Measurements from ENCODE around the gene MCM10.
"Not testable (repeated sequence)": the region's sequence is repeated elsewhere in the genome, so short reads cannot be mapped to it uniquely, and the experiment has no call there.

Gene MCM10

GRCh38 chr10:13160934-13161856, at the start of gene MCM10:
Gene MCM10 (plus strand): TSS chr10:13161558. CDS start chr10:13164203, 2,645 bp downstream.
- DNase-seq = peak; percentile 97 to 98

- no peak for DNase-seq
Observed at GRCh38 chr10:13113544-13113943, 47.8 kb upstream of the MCM10 start.

- DNase-seq = no peak
Observed at GRCh38 chr10:13115832-13116803, 45.2 kb upstream of the MCM10 start.

- no peak for DNase-seq
Observed at GRCh38 chr10:13117841-13118783, 43.2 kb upstream of the MCM10 start.

GRCh38 chr10:13118784-13119410, 42.5 kb upstream of the MCM10 start:
- no peak for DNase-seq

- no peak for DNase-seq
Observed at GRCh38 chr10:13120786-13121499, 40.4 kb upstream of the MCM10 start.

GRCh38 chr10:13121500-13121854, 39.9 kb upstream of the MCM10 start:
- no peak for DNase-seq

- DNase-seq = no peak
Observed at GRCh38 chr10:13136651-13137050, 24.7 kb upstream of the MCM10 start.

GRCh38 chr10:13139150-13139549, 22.2 kb upstream of the MCM10 start:
- DNase-seq = no peak

- DNase-seq = no peak
Observed at GRCh38 chr10:13139676-13140075, 21.7 kb upstream of the MCM10 start.

- no peak for DNase-seq
Observed at GRCh38 chr10:13140627-13141190, 20.6 kb upstream of the MCM10 start.

- no peak for DNase-seq
Observed at GRCh38 chr10:13143766-13144165, 17.6 kb upstream of the MCM10 start.

- DNase-seq = no peak
Observed at GRCh38 chr10:13144814-13145213, 16.5 kb upstream of the MCM10 start.

- no peak for DNase-seq
Observed at GRCh38 chr10:13146379-13146778, 15.0 kb upstream of the MCM10 start.

GRCh38 chr10:13147161-13147560, 14.2 kb upstream of the MCM10 start:
- no peak for DNase-seq

GRCh38 chr10:13152296-13152695, 9.1 kb upstream of the MCM10 start:
- no peak for DNase-seq

- DNase-seq = not testable (repeated sequence)
Observed at GRCh38 chr10:13155860-13156259, 5.5 kb upstream of the MCM10 start.

GRCh38 chr10:13158401-13158800, 3.0 kb upstream of the MCM10 start:
- DNase-seq = peak; percentile 49 to 55

- DNase-seq = no peak
Observed at GRCh38 chr10:13161857-13162271, 506 bp downstream of the MCM10 start.

- no peak for DNase-seq
Observed at GRCh38 chr10:13163859-13164258, 2.5 kb downstream of the MCM10 start.

GRCh38 chr10:13165177-13165576, 3.8 kb downstream of the MCM10 start:
- no peak for DNase-seq

Data from activated T-cell treated with anti-CD3 and anti-CD28 coated beads, Interleukin-2, amount 50 U/mL, for 48 hours (primary cell).